ENCODE results near the gene PHTF2.
"Not testable (repeated sequence)": the region's sequence is repeated elsewhere in the genome, so short reads cannot be mapped to it uniquely, and the experiment has no call there.

The PHTF2 gene

DNA sequence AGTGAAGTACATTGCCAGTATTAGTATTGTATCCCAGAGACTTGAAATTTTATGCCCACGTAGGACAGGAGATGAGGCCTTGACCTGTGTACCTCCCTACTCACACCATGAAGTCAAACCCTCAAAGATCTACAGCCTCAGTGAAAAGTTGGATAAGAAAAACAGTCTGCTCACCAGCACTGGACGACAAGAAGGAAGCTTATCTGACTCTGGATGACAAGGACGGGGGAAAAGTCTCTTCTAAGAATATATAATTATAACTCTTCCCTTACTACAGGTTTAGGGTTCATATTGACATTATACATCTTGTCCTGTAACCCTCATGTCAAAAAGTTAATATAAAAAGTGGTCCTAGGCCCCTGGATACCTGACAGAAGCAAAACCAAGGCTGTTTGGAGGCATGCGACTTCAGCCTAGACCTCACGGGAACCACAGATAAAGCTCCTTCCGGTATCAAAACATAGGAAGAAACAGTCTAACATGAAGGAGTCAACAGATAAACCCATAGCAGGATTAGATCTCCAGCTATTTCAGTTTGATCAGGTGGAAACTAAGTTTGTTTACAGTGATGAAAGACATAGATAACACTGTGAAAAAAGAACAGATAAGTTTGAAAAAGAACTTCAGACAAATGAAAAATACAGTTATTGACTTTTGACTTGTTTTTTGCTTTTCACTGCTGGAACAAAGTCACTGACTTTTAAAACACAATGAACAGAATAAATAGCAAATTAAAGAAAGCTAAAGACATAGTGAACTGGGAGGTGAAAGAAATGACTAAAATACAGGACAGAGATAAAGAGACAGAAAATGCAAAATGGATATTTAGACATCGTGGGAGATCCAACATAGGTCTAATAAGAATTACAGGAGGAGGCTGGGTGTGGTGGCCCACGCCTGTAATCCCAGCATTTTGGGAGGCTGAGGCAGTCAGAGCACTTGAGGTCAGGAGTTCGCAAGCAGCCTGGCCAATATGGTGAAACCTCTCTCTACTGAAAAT is 145.9 kb downstream of the PHTF2 start:
- DNase-seq, result peak; percentile 47

DNA sequence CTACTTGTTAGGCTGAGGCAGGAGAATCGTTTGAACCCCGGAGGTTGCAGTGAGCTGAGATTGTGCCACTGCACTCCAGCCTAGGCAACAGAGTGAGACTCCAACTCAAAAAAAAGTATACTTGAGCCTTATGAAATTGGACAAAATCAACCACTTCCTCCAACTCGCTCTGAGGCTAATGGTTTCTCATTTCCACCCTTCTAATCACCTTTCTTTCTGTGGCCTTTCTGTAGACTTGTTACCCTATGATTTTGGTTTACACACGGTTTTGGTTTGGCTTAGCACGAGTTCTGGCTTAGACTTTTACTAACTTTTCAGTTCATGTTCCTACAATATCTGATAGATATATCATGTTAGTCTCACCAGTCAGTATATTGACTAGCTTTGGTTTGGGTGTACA is 152.0 kb downstream of the PHTF2 start:
- no peak for DNase-seq

- DNase-seq, result no peak
Measured at GRCh38 chr7:77954773-77955555, 156.4 kb downstream of the PHTF2 start.

DNA sequence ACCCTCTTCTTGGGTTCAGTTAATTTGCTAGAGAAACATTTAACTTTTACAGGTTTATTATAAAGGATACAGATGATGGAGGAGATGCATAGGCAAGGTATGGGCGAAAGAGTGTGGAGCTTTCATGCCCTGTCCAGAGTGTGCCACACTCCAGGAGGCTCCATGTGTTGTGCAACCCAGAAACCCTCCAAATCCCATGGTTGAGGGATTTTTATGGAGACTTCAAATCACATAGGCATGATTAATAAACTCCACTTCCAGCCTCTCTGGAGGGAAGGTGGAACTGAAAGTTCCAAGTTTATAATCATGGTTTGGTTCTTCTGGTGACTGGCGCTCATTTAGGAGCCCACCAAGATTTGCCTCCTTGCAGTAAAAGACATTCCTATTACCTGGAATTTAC is 159.9 kb downstream of the PHTF2 start:
- DNase-seq, result no peak

GRCh38 chr7:77959080-77959479 is 160.5 kb downstream of the PHTF2 start:
- no peak for DNase-seq

DNA sequence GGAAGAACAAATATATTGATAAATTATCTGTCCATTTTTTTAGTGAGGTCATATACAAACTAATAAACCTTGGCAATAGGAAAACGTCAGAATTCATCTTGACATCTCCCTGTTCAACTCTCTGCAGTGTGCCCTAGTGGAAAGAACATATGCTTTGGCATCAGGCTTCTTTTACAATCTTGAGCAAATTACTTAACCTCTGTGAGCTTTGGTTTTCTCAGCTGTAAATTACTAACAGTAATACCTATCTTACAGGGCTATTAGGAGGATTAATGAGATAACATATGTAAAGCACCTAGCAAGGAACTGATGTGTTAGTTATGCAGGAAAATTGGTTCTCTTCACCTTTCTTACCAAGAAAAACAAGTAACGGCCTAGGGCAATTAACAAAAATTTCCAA is 161.8 kb downstream of the PHTF2 start:
- DNase-seq, result no peak

DNA sequence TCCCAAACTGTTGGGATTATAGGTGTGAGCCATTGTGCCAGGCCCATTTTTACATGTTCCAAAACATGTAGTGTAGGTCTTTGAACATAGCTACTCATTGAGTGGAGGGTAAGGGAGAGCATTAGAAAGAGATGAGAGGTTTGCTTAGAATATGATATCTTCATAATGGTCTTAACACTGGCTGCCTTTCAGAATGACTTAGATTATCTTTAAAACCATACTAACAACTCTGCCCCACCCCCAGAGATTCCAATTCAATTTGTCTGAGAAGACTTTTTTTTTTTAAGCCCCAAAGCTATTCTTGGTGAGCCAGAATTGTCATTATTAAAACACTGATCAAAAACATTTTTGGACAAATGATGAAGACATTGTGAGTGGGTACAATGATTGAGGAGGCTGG is 168.9 kb downstream of the PHTF2 start:
- DNase-seq, result peak; percentile 55

- DNase-seq, result no peak
Measured at GRCh38 chr7:77971726-77972125, 173.2 kb downstream of the PHTF2 start.

GRCh38 chr7:77975672-77976480 is 177.3 kb downstream of the PHTF2 start:
- no peak for DNase-seq

DNA sequence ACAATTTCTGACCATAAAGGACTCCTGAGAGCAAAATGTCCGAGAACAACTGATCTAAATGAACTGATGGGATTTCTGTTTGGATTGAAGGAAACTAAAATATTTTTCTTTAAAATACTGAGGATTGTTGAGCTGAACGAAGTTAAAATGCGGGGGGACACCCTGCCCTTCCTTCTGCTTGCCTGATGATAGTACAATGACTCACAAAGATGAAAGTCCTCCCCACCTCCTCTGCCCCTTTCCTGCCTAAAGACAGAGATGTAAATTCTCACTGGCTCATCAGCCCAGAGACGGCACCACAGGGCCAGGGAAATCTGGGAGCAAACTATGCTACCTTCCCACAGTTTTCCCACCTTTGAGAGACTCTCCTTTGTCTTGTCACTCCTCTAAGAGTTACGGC is 180.6 kb downstream of the PHTF2 start:
- DNase-seq, result no peak

- DNase-seq, result no peak
Measured at GRCh38 chr7:77980087-77980713, 181.6 kb downstream of the PHTF2 start.

GRCh38 chr7:77982926-77983550 is 184.5 kb downstream of the PHTF2 start:
- DNase-seq, result peak; percentile 31

GRCh38 chr7:77983973-77984372 is 185.4 kb downstream of the PHTF2 start:
- DNase-seq, result no peak

DNA sequence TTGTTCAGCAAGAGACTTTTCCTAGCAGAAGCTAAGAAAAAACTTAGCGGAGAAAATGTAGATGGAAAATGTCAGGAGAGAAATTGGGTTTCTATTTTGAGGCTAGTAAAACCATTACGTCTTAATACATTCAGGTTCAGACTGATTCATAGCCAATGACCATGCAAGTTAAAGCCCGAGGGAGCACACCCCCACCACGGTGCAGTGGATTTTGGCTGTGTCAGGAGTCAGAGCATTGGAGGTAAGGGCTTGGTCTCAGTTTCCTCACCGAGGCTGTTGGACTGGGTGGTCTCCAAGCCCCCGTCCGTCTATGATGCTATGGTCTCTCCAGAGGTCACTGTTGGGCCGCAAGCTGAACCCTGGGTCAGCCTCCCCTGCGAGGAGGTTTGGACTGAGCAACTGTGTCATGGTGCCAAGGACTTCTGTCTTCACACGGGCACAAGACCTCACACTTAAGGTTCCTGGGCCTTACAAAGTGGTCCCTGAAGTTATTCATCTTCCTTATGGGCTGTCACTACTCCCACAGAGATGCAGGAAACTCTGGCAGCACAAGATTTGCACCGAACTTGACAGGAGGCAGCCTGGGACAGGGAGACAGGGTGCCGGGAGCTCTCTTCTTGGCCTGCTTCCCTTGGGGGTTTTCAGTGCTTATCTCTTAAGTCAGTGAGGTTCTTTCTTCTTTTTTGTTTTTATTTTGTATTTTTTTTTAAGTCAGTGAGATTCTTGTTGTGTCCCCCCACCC is 186.8 kb downstream of the PHTF2 start:
- DNase-seq, result no peak

DNA sequence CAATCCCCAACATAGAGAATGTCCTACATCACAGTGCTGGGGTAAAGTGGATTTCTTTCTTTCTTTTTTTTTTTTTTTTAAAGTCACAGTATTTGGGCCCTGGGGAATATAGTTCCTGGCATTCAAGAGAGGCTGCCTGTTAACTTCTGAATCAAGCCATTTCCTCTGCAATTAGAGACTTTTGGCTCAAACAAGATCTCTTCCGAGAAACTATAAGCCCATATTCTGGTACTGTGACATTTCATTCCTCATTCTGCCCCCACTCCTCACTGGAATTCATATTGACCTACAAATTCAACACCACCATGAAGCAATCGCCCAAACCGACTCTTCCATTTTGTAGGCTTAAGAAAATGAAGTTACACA is 187.4 kb downstream of the PHTF2 start:
- DNase-seq, result no peak

DNA sequence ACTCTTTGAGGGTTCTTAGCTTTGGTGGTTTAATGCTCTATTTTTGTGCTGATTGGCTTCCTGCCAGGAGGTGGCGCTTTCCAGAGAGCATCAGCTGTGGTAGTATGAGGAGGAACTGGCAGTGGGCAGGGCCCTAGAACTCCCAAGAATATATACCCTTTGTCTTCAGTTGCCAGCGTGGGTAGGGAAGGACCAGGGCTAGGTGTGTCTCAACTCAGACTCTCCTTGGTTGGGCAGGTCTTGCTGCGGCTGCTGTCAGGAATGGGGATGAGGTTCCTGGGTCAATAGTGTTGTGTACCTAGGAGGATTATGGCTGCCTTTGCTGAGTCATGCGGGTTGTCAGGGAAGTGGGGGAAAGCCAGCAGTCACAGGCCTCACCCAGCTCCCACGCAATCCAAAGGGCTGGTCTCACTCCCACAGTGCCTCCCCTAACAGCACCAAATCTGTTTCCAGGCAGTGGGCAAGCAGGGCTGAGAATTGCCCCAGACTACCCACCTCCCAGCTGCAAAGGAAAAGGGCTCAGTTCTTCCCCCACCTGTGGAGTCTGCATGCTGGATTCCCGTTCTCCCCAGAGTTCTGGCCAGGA is 191.5 kb downstream of the PHTF2 start:
- DNase-seq, result peak; percentile 54

DNA sequence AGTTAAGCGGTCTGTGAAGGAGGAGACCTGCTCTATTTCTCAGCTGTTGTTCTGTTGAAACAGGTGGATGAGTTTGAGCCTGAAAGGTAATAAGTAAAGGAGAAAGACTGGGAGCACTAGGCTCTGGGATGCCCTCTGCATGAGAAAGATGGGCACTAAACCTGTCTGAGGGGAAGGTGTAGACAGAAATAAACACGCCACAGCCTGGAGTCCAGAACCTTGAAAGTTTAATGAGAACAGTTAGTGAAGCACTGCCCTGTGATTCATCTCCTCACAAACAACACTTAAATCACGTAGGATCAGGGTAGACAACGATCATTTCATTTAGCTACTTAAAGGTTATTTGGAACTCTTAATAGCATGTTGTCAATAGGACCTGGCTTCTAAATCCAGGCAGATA is 193.1 kb downstream of the PHTF2 start:
- DNase-seq, result no peak

GRCh38 chr7:77993838-77994237 is 195.3 kb downstream of the PHTF2 start:
- DNase-seq, result no peak

DNA sequence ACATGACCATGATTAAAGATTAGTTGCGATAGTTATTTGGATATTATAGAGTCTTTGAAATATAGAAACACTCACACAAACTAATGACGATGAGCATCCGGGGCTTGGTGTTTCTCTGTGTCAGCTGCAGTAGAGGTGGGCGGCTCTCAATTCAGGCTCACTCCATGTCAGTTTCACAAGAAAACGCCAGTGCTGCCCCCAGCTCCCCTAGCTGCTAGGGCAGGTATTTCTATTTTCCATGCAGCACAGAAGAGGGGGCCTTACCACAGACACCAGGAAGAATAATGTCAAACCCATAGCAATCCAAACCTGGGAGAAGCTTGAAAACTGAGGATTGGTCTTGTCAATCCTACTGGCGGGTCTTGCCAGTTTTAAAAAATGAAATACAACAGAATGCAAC is 197.1 kb downstream of the PHTF2 start:
- DNase-seq, result no peak

- not testable (repeated sequence) for DNase-seq
Measured at GRCh38 chr7:77999168-77999567, 200.6 kb downstream of the PHTF2 start.

DNA sequence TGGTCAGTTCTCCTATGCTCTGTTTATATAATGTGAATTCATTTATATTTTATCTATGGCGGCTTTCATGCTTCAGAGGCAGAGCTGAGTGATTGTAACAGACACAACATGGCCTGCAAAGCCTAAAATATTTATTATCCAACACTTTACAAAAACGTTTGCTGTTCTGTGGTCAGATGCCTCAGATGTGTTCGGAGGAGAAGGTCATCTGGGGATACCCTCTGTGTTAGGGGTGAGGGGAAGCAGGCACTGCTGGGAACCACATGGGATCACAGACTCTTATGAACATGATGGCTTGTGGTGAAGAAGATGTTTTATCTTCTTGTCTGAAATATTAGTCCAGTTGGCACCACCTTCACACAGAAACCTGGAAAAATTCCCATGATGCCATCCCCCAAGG is 203.4 kb downstream of the PHTF2 start:
- no peak for DNase-seq

Data from hematopoietic multipotent progenitor cell treated with erythropoietin and hydrocortisone succinate and interleukin-3 and kit ligand, for 6 days (in vitro differentiated cells).